ENCODE measurements around the gene CPPED1.
A peak's percentile ranks its signal among the peaks of the same experiment; 100 is the strongest.
"Not testable (repeated sequence)": the region's sequence is repeated elsewhere in the genome, so short reads cannot be mapped to it uniquely, and the experiment has no call there.

Gene CPPED1

GRCh38 chr16:12801511-12802042 is 2.1 kb downstream of the CPPED1 start:
- TF ChIP-seq, protein P1, sequence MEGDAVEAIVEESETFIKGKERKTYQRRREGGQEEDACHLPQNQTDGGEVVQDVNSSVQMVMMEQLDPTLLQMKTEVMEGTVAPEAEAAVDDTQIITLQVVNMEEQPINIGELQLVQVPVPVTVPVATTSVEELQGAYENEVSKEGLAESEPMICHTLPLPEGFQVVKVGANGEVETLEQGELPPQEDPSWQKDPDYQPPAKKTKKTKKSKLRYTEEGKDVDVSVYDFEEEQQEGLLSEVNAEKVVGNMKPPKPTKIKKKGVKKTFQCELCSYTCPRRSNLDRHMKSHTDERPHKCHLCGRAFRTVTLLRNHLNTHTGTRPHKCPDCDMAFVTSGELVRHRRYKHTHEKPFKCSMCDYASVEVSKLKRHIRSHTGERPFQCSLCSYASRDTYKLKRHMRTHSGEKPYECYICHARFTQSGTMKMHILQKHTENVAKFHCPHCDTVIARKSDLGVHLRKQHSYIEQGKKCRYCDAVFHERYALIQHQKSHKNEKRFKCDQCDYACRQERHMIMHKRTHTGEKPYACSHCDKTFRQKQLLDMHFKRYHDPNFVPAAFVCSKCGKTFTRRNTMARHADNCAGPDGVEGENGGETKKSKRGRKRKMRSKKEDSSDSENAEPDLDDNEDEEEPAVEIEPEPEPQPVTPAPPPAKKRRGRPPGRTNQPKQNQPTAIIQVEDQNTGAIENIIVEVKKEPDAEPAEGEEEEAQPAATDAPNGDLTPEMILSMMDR (IDR thresholded peaks at IDR 0.05; ENCODE audit: insufficient read depth, low read depth, low read length, missing control alignments) = no peak
- 0 out of 2 replicates have a peak overlapping the region, but pooled peaks have one; percentile 5 for H3K4me3 ChIP-seq (ENCODE audit: low read depth, low read length)
- DNase-seq (ENCODE audit: low read depth) = peak; percentile 83

GRCh38 chr16:12800817-12801216 is 2.9 kb downstream of the CPPED1 start:
- H3K4me3 ChIP-seq (ENCODE audit: low read depth, low read length) = no peak overlapping the region
- DNase-seq (ENCODE audit: low read depth) = no peak
- TF ChIP-seq, protein P1 (IDR thresholded peaks at IDR 0.05; ENCODE audit: insufficient read depth, low read depth, low read length, missing control alignments) = no peak

- not testable (repeated sequence) for H3K4me3 ChIP-seq (ENCODE audit: low read depth, low read length)
Measured at GRCh38 chr16:12799996-12800395, 3.7 kb downstream of the CPPED1 start.

GRCh38 chr16:12798846-12799245 is 4.8 kb downstream of the CPPED1 start:
- no peak overlapping the region for H3K4me3 ChIP-seq (ENCODE audit: low read depth, low read length)
- TF ChIP-seq, protein P1 (IDR thresholded peaks at IDR 0.05; ENCODE audit: insufficient read depth, low read depth, low read length, missing control alignments) = no peak
- no peak for DNase-seq (ENCODE audit: low read depth)

More at GRCh38 chr16:12799996-12800395, 3.7 kb downstream of the CPPED1 start:
- DNase-seq (ENCODE audit: low read depth) = not testable (repeated sequence)

DNA sequence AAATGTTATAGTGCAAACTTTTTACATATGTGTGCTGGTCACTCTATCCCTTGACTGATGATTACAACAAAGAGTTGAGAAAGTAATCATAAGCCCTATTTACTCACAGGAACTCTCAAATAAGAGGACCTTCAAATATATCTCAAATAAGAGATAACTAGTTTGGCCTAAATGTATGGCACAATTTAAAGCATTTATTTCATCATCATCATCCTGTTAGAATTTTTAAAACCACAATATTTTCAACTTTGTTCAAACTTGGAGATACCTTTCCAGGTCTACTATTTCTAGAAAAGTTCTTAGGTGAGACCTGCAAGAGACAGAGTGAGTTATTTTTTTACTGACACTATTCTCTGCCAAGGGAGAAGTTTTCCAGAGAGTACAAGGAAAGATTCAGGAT is 5.5 kb downstream of the CPPED1 start:
- no peak overlapping the region for H3K4me3 ChIP-seq (ENCODE audit: low read depth, low read length)
- DNase-seq (ENCODE audit: low read depth) = no peak
- TF ChIP-seq, protein P1 (IDR thresholded peaks at IDR 0.05; ENCODE audit: insufficient read depth, low read depth, low read length, missing control alignments) = no peak

GRCh38 chr16:12796498-12796897 is 7.2 kb downstream of the CPPED1 start:
- TF ChIP-seq, protein P1 (IDR thresholded peaks at IDR 0.05; ENCODE audit: insufficient read depth, low read depth, low read length, missing control alignments) = no peak
- no peak overlapping the region for H3K4me3 ChIP-seq (ENCODE audit: low read depth, low read length)
- no peak for DNase-seq (ENCODE audit: low read depth)

- H3K4me3 ChIP-seq (ENCODE audit: low read depth, low read length) = no peak overlapping the region
- TF ChIP-seq, protein P1 (IDR thresholded peaks at IDR 0.05; ENCODE audit: insufficient read depth, low read depth, low read length, missing control alignments) = no peak
- no peak for DNase-seq (ENCODE audit: low read depth)
Measured at GRCh38 chr16:12794486-12795387, 8.9 kb downstream of the CPPED1 start.
